GM21825 (cell line): ENCODE results near the gene ARFRP1.

Experiments used
- ATAC-seq: cut with Tn5 transposase; IDR thresholded peaks from one replicate; pipeline ENCODE4 v1.9.1; 2021; ENCODE audit warnings: mild to moderate bottlenecking, moderate library complexity; ENCODE audit not compliant: unreplicated experiment

The ARFRP1 gene, protein sequence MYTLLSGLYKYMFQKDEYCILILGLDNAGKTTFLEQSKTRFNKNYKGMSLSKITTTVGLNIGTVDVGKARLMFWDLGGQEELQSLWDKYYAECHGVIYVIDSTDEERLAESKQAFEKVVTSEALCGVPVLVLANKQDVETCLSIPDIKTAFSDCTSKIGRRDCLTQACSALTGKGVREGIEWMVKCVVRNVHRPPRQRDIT

DNA sequence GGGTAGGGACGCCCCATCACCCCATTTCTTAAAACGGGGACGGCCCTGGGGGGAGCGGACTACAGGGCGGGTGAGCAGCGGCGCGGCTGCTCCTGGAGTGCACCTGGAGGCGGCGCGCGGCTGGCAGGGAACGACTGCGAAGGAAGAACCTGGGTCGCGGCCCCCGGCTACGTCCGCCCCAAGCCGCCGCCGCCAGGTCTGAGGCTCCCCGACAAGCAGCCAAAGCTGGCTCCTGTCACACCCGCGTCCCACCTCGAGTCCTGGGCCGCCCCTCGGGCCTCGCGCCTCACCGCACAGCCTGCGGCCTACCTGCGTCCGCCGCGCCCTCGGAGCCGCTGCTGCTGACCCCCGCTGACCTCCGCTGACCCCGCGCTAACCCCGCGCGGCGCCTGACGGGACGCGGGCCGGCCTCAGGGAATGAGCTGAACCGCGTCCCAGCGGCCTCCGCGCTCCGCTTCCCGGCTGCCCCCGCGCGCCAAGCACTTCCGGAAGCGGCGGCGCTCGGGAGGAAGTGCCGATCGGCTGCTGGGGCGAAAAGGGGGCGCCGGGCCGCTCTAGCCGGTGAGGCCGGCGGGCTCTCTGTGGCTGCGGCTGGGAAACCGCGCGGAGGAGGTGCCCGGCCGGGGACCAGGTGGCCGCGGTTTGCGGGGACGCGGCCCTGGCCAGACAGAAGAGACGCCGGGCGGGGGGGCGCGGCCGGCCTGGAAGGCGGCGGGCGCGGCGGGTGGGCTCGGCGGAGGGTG is at the start of gene ARFRP1, which contains the start of gene ZGPAT:
Gene ARFRP1, minus strand, starts transcription at position 419 of the 743 bp plus-strand sequence. CDS start 885 bp downstream, outside the sequence.
Gene ZGPAT, plus strand, starts transcription at position 482 of the 743 bp plus-strand sequence. CDS start 542 bp downstream, outside the sequence.
- ATAC-seq, result peak; percentile 65

DNA sequence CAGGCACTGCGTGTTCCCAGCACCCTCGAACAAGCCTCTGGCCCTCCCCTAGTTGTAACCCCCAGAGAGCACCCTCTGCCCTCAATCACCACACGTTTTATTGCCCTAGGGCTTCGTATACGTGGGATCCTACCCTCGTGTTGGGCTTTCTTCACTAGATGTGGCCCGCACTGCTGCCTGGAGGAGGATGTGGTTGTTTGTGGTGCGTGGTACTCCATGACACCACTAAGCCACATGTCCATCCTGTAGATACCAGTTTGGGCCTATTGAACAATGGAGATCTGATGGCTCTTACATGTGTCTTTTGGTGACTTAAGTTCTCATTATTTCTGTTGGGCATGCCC is 48.8 kb upstream of the ARFRP1 start:
- ATAC-seq, result no peak

DNA sequence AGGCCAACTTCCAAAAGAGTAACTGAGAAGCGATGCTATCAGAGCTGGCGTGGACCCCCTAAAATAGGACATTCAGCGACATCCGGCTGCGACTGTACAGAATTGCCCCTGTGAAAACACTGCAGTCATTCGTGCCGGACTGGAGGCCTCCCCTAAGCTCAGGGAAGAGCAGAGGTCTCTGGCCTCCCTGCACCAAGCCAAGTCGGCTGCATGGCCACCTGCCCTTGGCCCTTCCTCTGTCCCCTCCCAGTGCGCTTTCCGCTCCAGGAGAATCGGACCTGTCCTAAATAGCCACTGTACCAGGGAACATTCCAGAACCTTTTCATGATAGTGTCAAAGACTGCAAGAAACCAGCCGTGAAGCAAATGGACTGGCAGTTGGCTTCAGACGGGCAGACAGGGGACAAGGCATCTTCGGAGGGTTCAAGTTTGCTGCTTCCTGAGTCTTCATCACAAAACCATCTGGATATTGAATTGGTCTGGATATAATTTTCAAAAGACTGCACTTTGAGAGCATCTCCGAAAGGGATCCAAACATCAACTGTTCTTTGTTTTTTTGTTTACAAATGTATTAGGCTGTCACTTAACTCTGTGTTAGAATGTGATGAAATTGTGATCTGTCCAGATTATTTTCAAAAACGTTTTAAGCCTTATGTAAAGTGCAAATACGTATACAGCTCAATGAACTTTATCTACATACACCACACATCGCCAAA is 48.3 kb upstream of the ARFRP1 start:
- no peak for ATAC-seq

DNA sequence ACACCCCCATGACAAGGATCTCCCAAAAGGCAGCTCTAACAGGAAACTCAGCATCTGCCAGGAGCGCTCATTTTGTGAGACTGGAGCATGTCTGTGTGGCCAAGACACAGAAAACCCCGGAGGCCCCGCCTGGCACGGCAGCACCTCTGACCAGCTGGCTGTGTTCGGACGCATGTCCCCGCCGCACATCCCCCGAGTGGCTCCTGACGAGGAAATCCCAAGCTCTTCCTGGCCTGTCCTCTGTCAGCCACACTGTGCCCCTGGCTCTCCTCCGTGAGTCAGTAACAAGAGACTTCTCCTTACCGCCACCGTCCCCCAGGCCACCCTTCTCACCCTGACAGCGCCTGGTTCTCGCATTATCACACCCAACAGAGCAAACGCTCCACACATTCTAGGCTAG is 46.2 kb upstream of the ARFRP1 start:
- ATAC-seq, result no peak

DNA sequence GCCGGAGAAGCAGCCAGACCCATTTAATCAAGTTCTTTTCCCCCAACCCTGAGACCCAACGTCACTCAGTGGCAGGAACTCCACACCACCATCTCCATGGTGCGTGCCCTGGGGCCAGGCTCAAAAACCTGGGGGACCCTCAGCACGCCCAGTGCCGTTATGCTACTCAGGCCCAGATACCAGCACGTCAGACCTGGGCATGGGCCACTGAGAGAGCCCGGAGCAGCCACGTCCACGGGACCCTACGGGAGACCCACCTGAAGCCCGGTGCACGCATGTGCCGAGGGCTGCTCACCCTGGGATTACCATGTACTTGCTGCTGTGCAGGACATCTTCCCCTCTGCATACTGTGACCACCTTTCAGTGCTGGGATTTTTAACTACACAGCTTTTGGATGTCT is 45.6 kb upstream of the ARFRP1 start:
- ATAC-seq, result no peak

DNA sequence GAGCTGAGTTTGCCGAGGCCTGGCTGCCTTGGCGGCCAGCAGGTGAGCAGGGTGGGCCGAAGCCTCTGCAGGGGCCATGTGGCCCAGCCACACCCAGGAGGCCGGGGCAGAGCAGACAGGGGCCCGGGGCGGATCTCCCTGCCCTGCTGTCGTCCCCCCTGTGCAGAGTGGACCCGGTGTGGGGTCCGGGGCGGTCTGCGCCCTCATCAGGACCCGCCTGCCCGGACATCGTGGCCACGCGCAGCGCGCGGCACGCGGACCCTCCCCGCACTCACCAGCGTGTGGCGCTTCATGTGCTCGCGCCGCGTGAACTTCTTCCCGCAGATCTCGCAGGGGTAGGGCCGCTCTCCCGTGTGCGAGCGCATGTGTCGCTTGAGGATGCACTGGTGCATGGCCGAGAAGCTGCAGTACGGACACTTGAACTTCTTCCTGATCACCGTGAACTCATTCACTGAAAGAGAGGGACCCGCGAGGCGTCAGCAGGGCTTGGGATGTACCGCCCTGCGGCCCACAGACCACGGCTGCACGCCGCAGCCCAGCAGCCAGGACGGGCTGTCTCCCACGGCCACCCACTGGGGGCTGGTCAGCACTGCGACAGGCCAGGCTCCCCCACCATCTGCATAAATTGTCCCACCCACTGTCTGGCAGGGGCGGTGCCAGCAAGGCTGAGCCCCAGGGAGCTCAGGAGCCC is 44.8 kb upstream of the ARFRP1 start:
- no peak for ATAC-seq

DNA sequence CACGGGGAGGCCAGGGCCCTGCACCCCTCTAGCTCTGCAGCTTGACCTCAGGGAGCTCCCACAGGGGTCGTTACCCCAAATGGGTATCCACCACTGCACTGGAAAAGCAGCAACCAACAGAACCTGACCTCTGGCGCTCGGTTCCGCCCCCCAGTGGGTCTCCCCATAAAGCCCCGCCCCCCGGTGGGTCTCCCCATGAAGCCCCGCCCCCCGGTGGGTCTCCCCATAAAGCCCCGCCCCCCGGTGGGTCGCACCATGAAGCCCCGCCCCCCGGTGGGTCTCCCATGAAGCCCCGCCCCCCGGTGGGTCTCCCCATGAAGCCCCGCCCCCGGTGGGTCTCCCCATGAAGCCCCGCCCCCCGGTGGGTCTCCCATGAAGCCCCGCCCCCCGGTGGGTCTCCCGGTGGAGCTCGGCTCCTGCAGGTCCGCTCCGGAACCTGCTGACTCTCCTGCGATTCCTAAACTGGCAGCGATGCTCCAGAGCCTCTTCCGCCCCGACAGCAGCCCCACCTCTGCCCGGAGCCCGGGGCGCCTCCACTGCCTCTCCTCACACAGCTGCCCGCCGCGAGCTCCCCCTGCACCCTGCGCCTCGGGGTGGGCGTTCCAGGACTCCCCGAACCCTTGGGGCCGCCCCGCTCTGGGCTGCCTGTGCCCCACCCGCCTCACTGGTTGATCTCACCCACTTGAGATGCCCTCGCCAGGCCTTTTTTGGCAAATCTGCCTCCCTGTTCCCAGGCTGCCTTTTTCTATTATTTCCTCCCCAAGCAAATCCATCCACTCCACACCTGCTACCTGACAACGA is 43.9 kb upstream of the ARFRP1 start:
- ATAC-seq, result no peak

DNA sequence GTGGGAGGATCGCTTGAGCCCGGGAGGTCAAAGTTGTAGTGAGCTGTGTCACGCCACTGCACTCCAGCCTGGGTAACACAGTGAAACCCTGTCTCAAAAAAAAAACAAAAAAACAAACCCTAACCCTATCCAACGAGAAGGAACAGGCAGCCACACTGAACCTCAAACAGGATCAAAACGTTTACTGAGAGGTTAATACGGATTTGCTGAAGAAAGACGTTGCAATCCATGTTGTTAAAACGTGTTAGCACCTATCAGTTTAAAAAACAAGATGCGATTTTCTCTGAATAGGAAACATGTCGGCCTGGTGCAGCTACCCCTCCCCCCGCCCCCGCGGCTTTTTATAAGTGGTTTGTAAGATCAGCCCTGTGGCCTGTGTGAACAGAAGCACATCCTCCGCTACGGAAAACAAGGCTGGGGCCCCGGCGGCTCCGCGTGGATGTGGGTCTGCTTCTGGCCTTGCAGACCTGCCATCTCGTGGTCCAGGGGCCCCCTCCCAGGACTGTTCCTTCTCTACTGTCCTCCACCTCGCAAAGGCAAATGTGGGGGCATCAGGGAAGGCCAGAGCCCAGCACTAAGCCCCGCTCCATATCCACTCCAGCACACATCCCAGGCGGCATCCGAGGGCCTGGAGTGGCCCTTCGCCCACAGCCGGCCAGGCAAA is 43.2 kb upstream of the ARFRP1 start:
- ATAC-seq, result no peak

DNA sequence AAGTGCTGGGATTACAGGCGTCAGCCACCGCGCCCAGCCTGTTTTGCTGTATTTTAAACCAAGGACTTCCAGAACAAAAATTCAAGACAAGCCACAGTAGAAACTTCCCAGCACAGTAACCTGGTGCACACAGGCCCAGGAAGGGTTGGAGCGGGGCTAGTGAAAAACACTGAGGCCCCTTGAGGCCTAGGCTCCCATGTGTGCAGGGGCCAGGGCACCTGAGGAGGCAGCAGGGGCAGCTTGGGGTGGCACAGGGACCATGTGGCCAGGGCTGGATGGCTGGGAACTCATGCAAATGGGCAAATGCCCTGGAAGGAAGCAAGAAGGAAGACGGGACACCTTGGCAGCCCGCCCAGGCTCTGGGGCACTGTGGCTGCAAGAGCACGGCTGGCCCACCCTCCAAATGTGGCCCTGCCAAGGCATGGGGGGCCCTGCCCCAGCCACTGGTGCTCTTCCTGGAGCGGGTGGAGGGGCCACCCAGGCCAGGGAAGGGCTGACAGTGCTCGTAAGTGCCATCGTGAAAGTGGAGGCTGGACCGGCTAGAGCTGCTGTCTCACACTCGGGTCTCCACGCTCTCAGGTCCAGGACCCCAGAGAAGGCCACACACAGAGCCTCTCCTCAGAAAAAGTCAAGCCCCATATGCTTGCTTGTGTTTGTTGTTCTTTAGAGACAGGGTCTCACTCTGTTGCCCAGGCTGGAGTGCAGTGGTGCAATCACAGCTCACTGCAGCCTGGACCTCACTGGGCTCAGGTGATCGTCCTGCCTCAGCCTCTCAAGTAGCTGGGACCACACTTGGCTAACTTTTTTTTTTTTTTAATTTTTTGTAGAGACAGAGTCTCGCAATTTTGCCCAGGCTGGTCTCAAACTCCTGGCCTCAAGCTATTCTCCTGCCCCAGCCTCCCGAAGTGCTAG is 42.1 kb upstream of the ARFRP1 start:
- ATAC-seq, result no peak

DNA sequence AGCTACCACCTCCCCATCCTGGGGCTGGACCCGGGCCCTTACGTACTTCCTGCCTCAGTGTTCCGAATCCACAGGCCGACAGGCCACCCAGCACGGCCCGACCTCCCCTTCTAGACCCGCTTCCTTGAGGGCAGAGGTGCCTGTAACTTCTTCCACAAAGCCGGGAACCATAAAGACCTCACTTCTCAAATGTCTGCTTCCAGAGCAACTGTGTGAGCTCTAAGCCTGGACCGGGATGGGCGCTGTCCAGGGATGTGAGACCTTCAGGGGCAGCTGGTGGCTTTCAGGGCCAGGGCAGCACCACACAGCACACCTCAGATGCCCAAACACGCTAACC is 41.1 kb upstream of the ARFRP1 start:
- no peak for ATAC-seq

DNA sequence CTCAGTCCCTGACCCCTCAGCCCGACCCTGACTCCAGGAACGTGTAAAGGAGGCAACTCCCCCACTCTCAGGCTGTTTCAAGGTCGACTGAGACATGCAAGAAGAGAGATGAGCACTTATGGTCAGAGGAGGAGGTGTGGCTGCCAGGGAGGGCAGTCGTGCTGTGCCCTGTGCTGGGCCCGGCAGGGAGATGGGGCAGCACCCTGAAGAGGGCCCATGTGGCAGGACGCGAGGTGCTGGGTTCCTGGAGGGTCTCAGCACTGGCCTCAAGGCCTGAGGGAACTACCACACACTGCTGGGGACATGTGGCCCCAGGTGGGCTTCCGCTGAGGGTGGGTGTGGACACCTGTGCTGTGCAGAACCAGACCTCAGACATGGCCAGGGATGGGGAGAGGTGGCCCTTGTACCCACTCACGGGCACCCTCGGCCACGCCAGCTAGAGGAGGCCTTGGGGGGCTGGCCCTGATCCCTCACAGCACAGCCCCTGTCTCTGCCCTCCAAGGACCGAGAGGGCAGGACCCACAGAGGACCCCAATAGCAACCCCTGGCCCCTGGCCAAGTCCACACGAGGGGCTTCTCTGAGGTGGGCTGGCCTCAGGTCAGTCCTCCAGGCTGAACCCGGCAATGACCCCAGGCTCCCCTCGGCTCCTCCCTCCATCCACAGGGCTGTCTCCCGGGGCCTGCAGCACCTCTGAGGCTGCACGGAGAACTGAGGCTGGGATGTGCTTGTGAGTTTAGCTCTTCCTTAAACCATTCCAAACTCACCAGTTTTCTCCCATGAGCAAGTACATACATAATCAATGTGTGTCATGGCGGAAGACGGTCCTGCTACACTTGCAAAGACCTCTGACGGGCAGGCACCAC is 40.5 kb upstream of the ARFRP1 start:
- no peak for ATAC-seq

DNA sequence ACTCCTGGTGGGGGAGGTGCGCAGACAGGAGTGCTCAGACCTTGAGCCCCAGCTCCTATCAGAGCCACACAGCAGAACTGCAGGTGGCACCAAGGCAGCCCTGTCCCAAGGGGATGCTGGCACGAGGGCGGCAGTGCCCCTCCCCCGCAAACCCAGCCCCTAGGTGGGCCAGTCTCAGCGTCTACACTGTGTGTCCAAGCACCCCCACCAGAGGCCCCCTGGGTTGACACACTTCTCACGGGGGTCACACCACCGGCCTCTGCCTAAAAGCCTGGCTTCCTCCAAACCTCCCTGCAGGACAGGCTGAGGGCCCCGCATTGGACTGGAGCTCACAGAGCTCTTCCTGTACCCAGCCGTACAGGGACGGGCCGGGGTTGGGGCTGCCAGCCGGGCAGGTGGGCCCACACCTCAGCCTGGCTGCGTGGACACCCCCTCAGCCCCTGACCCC is 39.9 kb upstream of the ARFRP1 start:
- ATAC-seq, result no peak

DNA sequence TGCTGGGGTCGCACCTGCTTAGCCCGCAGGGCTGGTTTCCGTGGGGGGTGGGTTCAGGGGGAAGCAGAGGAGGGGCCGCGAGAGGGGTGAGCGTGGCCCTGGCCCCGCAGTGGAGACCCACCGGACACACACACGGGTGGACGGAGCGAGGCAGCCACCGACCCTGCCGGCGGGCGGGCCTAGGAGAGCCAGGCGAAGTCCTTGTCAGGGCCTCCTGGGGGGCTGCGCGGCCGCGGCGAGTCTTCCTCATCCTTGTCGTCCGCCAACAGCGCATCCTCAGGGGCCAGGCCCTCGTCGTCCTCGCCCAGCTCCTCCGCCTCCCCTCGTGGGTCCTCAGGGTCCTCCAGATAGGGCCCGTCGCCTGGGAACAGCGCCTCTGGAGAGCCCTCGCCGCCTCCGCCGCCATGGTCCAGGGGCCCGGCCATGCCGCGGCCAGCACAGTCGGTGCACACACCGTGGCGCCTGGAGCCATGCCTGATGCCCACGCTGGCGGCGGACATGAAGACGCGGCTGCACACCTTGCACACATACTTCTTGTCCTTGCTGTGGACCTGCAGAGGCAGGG is 39.1 kb upstream of the ARFRP1 start:
- no peak for ATAC-seq

DNA sequence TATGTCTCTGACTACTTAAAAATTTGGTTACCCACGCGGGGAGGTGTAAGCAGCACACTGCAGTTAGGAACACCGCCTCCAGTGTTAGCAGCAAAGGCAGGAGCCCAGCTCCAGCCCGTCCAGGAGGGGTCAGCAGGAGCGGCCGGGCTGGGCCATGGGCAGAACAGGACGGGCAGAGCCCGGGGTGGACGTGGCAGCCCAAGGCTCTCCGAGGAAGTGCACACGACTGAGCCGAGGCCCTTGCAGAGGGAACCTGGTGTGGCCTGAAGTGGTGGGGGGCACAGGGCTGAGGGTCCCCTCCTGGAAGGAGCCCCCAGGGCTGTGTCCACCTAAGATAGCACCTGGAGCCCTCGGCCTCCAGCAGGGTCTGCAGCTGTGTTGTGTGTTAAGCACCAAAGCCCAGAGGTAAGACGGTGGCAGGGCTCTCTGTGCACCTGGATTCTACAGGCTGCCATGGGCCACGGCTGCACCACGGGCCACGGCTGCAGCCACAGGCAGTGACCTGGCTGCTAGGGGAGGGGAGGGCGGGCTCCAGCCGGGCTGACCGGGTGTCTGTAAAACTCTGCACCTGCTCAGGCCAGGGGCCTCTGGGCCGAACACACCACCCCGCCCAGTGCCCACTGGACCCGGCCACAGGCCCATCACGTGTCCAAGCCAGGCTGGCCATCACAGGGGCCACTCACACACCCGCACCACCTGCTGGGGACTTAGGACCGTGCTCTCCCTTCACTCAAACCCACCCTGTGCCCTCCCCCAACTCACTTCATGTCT is 38.4 kb upstream of the ARFRP1 start:
- no peak for ATAC-seq

DNA sequence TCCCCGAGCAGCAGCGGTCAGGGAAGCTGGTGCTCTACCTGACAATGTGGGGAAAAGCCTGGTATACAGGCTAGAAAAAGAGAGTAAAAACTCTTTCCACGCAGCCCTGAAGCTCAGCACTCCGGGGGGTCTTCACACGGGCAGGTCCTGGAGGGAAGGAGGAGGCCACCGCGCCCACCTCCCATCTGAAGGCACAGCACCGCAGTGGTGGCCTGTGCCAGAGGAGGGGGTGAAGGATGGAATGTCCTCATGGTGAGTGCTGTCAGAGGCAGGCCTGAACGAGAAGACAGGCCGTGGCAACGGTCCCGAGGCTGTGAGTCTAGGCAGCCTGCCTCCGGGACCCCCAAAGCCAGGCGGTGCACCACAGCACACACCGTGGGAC is 37.6 kb upstream of the ARFRP1 start:
- ATAC-seq, result no peak

DNA sequence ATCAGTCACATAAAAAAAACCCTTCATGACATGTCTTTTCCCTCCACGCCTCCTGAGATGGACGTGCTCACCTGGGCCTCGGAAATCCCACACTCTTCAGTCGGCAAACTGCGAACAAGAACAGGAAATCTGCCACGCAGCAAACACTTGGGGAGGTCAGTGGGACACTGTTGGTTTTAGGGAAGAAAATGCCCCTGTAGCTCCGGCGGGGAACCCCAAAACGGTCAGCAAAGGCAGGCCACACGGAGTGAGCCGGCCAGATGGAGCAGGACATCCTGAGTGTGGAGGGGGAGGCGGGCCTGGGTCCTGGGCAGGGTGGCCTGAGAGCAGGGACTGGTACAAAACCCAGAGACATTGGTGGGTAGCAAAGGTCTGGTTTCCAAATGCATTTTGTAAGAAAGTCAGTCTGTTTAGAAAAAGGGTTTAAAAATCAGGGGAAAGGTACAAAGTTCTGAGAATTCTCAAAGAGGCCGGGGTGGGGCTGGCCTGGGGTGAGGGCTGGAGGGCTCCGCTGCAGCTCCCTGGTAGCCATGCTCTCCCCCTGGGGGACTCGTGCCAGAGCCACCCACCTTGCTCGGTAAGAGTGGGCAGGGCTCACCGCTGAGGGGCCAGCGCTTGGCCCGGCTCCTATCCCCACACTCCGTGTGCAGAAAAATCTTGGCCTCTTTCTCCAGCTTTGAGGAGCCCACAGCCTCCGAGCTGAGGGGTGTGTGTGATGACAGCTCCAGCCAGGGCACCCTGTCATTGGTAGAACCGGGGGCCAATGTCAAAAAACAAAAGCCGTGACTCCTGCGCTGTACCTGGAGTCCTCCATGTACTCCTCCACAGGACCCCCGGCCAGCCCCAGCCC is 37.0 kb upstream of the ARFRP1 start:
- ATAC-seq, result no peak
